Heart left ventricle (tissue), 13 donors: ENCODE results near the gene ITGAV.

Source experiments
- CTCF ChIP-seq, 12 donors: fragments of 200-600 bp; sonication (generic) in 4 of 12; IDR thresholded peaks; one replicate each; pipeline versions ENCODE4 v1.5.0 to v1.8.0; 2018 to 2022; ENCODE audit warnings: antibody characterized with exemption in 12 of 12, mild to moderate bottlenecking in 5 of 12
- POLR2A ChIP-seq, 2 donors: fragments of 450-650 bp; IDR thresholded peaks; one replicate each; pipeline ENCODE4 v1.6.1; 2017; ENCODE audit warnings: antibody characterized with exemption in 2 of 2, mild to moderate bottlenecking in 2 of 2, moderate library complexity in 2 of 2
- donor health status: ischemic (EF 13 %, LVEDD 7.1; RV severe dilation, severe dysfunction).
- donor health status: DM: no; HTN: yes; CAD: no.
- donor health status: DM: no; HTN: no; CAD: no.
- donor health status: ischemic (EF 25% LVEDD 6.9; RV normal size, moderate dysfunction).
- donor health status: ischemic (EF 25% LVEDD 5.7; RV mildly dilated, moderate dysfunction).
- donor health status: ischemic (EF 35%, LVEDD 5.7; RV mildly dilated, moderate dysfunction).
- donor health status: nonischemic (EF 11% LVEDD 7.7; RV severe dilation, severe dysfunction).
- donor health status: DM: yes; HTN: yes; CAD: no.
- donor health status: PGD.
- donor health status: ischemic (EF 29% LVEDD 5.4; RV normal size, mild dysfunction).
- donor health status: nonischemic (EF 23%, LVEDD 6.1; RV moderate dilation, normal function).

DNA sequence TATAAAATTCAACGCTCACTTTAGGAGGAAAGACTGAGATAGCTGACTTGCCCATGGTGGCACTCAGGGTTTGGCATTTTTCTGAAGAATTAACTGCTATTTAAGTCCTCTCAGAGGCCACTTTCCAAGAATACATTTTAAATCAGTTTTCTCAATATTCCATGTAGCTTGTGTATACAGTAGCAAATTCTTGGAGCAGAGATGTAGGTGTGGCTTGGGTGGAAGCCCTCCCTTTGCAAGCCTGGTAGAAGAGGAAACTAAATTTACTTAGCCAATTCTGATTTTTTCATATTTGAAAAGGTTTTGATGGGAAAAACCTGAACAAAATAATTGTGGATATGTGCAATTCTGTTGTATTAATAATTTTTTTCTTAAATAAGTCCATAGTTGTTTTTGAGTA is 14.0 kb upstream of the ITGAV start:
- TF ChIP-seq CTCF (IDR thresholded peaks at IDR 0.05) (no peak), POLR2A (IDR thresholded peaks at IDR 0.05) (no peak)
